NOMO-1 (cell line): Measurements from ENCODE around the gene SRM.
"Not testable (repeated sequence)": the region's sequence is repeated elsewhere in the genome, so short reads cannot be mapped to it uniquely, and the experiment has no call there.

ENCODE experiments used
- DNase-seq, 2 experiments: peaks; one replicate each; lab custom pipeline; 2025; ENCODE audit not compliant: unreplicated experiment in 2 of 2; lab: John Stamatoyannopoulos, UW

Gene SRM

GRCh38 chr1:11023201-11023600, 36.6 kb downstream of the SRM start:
- DNase-seq: no peak

- DNase-seq: no peak
Observed at GRCh38 chr1:11019971-11020370, 39.8 kb downstream of the SRM start.

GRCh38 chr1:11019358-11019757, 40.5 kb downstream of the SRM start:
- not testable (repeated sequence) for DNase-seq

GRCh38 chr1:11013160-11013531, 46.7 kb downstream of the SRM start:
- DNase-seq: no peak

GRCh38 chr1:11012260-11013159, 47.3 kb downstream of the SRM start, which contains the start of gene TARDBP:
Gene TARDBP (plus strand): TSS chr1:11012654. CDS start chr1:11013728, 1,074 bp downstream.
- DNase-seq: peak; percentile 78 to 86
